Subcutaneous abdominal adipose tissue (tissue), 5 donors: ENCODE data around the gene MAML3.

Experiments
- H3K27ac ChIP-seq: one replicate; pipeline ENCODE4 v1.7.0; 2013; ENCODE audit warnings: low read depth, mild to moderate bottlenecking, inconsistent platforms, low read length, moderate library complexity
- H3K27me3 ChIP-seq, 5 donors: one replicate each; pipeline ENCODE4 v1.7.0; 2013; ENCODE audit warnings: low read length in 5 of 5, inconsistent platforms in 1 of 5; ENCODE audit not compliant: control insufficient read depth in 5 of 5, insufficient read depth in 4 of 5
- H3K36me3 ChIP-seq, 5 donors: one replicate each; pipeline ENCODE4 v1.7.0; 2013; ENCODE audit warnings: low read length in 5 of 5; ENCODE audit not compliant: control insufficient read depth in 5 of 5, insufficient read depth in 5 of 5
- H3K4me1 ChIP-seq, 5 donors: one replicate each; pipeline ENCODE4 v1.7.0; 2013; ENCODE audit warnings: low read length in 5 of 5, mild to moderate bottlenecking in 3 of 5, moderate library complexity in 1 of 5; ENCODE audit not compliant: control insufficient read depth in 5 of 5, insufficient read depth in 5 of 5
- H3K4me3 ChIP-seq, 5 donors: one replicate each; pipeline ENCODE4 v1.7.0; 2013; ENCODE audit warnings: low read length in 5 of 5, low read depth in 1 of 5
- H3K9ac ChIP-seq, 5 donors: one replicate each; pipeline ENCODE4 v1.7.0; 2013; ENCODE audit warnings: low read length in 5 of 5, mild to moderate bottlenecking in 4 of 5, moderate library complexity in 3 of 5
- H3K9me3 ChIP-seq, 5 donors: one replicate each; pipeline ENCODE4 v1.7.0; 2013; ENCODE audit warnings: low read length in 5 of 5; ENCODE audit not compliant: control insufficient read depth in 5 of 5
- donor health status: healthy.
- donor health status: healthy.
- donor health status: healthy.
- donor health status: healthy.
- donor health status: healthy.

The MAML3 gene

DNA sequence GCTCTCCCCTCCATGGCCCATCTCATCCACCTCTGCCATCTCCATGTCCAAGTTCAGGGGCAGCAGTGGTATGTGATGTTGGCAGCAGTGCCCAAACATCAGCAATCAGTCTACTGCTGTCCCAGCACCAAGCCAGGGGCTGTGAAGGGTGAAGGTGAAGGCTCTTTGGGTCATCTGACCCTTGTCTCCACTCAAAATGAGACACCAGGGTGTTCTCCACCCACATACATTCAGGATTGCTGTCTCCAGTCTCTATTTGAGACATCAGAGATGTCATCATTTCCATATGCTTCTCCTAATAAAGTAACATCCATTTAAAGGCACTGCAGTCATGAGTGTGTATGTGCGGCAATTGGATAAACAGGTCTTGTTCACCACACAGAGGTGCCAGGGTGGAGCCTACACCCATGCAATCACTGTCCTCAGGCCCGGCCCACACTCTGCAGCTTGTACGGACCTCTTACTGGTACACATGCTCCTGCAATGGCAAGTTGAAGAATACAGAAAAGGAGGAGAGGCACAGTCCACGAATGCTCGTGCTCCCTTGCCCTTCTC lies 22.2 kb downstream of the MAML3 start:
- Histone ChIP-seq H3K9me3 (no peaks in the 10 kb centered on the region), H3K27me3 (no peaks in the 10 kb centered on the region), H3K9ac (no peak overlapping the region), H3K27ac (no peak overlapping the region), H3K36me3 (no peaks in the 10 kb centered on the region), H3K4me3 (no peak overlapping the region), H3K4me1 (peaks cover 0 to 12% (median 11%) of the 10 kb centered on the region in 5 donors)

DNA sequence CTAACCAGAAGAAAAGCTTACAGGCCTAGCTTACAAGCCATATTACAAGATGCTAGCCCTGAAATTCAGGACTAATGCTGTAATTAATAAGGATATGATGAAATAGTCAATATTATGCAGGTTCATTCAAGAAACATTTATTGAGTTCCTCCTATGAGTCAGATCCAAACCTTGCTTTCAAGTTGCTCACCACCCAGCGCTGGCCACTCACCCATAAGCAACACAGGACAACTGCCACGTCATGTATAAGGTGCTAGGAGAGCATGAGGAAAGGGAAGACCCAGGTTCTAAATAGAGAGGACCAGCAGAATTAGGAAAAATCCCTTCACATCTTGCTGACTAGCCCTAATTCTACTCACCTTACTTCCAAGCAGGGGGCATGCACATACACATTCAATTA lies 23.3 kb downstream of the MAML3 start:
- H3K9ac ChIP-seq = no peak overlapping the region
- H3K4me3 ChIP-seq = no peak overlapping the region
- peaks cover 0 to 13% (median 8%) of the 10 kb centered on the region in 5 donors for H3K4me1 ChIP-seq
- no peaks in the 10 kb centered on the region for H3K9me3 ChIP-seq
- H3K27ac ChIP-seq = no peak overlapping the region
- no peaks in the 10 kb centered on the region for H3K27me3 ChIP-seq
- H3K36me3 ChIP-seq = no peaks in the 10 kb centered on the region

- H3K27ac ChIP-seq = no peak overlapping the region
- peaks cover 0 to 6% (median 0%) of the 10 kb centered on the region in 5 donors for H3K4me1 ChIP-seq
- no peak overlapping the region for H3K4me3 ChIP-seq
- no peaks in the 10 kb centered on the region for H3K9me3 ChIP-seq
- no peak overlapping the region for H3K9ac ChIP-seq
- no peaks in the 10 kb centered on the region for H3K27me3 ChIP-seq
- H3K36me3 ChIP-seq = no peaks in the 10 kb centered on the region
Measured at GRCh38 chr4:140127422-140127821, 26.6 kb downstream of the MAML3 start.

DNA sequence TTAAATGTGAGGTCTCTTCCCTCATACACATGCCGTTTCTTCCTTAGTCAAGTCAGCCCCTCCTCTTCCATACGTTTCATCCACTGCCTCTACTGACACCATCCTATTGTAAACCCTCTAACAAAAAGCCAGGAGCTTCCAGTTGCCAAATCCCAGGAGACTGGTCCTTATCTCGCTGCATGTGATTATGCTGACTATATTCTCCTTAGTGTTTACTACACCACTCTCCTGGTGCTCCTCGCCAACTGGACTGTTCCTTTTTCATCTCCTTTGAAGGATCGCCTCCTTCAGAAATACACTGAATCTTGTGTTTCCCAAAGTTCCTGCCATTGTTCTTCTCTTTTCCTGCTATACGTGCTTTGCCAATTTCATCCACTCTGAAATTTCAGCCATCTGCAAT lies 27.7 kb downstream of the MAML3 start:
- Histone ChIP-seq H3K36me3 (no peaks in the 10 kb centered on the region), H3K9ac (no peak overlapping the region), H3K27ac (no peak overlapping the region), H3K27me3 (no peaks in the 10 kb centered on the region), H3K4me1 (peaks cover 0 to 6% (median 0%) of the 10 kb centered on the region in 5 donors), H3K9me3 (no peaks in the 10 kb centered on the region), H3K4me3 (no peak overlapping the region)

DNA sequence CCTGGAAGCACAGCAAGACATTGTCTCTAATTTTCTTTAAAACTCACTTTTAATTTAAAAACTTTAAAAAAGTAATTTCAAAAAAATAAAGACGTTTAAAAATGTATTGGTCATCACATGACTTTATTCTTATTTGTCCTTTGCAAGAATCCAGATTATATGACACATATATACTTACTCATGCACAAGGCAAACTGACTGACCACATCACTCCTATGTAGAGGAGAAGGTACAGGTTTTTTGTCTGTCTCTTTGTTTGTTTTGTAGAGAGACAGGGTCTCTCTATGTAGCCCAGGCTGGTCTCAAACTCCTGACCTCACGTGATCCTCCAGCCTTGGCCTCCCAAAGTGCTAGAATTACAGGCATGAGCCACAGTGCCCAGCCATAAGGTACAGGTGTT lies 28.6 kb downstream of the MAML3 start:
- Histone ChIP-seq H3K27ac (no peak overlapping the region), H3K4me1 (peaks cover 0 to 6% (median 0%) of the 10 kb centered on the region in 5 donors), H3K9ac (no peak overlapping the region), H3K4me3 (no peak overlapping the region), H3K9me3 (no peaks in the 10 kb centered on the region), H3K36me3 (no peaks in the 10 kb centered on the region), H3K27me3 (no peaks in the 10 kb centered on the region)

DNA sequence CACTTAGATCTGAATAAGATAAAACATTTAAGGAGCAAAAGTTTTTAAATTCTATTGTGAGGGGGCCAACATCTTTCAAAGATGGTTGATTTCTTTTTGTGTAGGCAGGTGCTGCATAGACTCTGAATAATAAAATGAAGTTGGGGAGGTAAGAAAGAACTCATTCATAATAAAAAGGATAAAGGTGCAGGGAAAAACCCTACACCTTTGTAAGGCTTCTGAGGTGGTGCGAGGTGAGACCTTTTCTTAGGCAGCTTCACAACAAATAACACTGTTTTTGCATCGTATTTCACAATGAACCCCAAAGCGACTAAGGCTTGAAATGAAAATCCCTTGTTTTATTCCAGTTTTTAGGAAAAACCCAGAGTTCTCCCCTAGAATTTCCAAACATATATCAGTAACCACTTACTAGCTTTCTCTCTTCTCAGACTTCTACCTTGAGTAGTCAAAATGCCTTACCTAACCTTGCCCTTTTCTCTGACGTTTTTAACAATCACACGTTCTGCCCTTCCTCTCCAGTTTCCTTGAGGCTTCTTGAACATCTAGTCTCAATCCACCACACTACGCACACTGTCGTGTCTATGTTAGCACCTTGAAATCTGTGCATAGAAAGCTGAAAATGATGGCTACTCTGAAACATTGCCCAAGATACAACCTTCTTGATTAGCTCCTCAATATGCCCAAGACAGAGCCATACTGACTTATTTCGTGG lies 30.2 kb downstream of the MAML3 start:
- no peaks in the 10 kb centered on the region for H3K27me3 ChIP-seq
- H3K4me3 ChIP-seq = no peak overlapping the region
- no peaks in the 10 kb centered on the region for H3K9me3 ChIP-seq
- no peak overlapping the region for H3K27ac ChIP-seq
- peaks cover 0 to 6% (median 0%) of the 10 kb centered on the region in 5 donors for H3K4me1 ChIP-seq
- no peak overlapping the region for H3K9ac ChIP-seq
- no peaks in the 10 kb centered on the region for H3K36me3 ChIP-seq

DNA sequence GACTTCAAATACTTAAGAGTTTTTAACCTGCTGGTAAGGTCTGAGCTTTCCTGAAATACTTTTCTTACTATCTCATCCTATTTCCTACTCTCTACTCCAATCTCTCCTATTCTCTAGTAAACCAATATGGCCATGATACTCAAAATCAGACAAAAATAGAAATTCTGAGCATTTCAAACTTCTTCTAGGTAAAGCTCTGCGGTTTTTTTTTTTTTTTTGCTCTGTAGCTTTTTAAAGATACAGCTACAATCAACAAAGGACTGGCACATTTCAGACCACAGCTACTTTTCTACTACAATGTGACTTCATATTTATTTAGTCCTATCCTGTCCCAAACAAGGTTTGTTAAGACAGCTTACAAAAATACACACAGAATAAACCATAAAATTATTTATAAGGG lies 31.1 kb downstream of the MAML3 start:
- H3K27ac ChIP-seq = no peak overlapping the region
- no peak overlapping the region for H3K9ac ChIP-seq
- H3K27me3 ChIP-seq = no peaks in the 10 kb centered on the region

GRCh38 chr4:140121646-140122045 lies 32.3 kb downstream of the MAML3 start:
- H3K4me1 ChIP-seq = peaks cover 0 to 6% (median 0%) of the 10 kb centered on the region in 5 donors
- H3K9ac ChIP-seq = no peak overlapping the region
- no peak overlapping the region for H3K4me3 ChIP-seq
- H3K27me3 ChIP-seq = no peaks in the 10 kb centered on the region
- no peak overlapping the region for H3K27ac ChIP-seq
- no peaks in the 10 kb centered on the region for H3K36me3 ChIP-seq
- H3K9me3 ChIP-seq = no peaks in the 10 kb centered on the region

More for the DNA sequence above, 31.1 kb downstream of the MAML3 start:
- Histone ChIP-seq H3K4me3 (no peak overlapping the region), H3K4me1 (peaks cover 0 to 6% (median 0%) of the 10 kb centered on the region in 5 donors), H3K9me3 (no peaks in the 10 kb centered on the region), H3K36me3 (no peaks in the 10 kb centered on the region)

GRCh38 chr4:140118931-140119640 lies 34.9 kb downstream of the MAML3 start:
- Histone ChIP-seq H3K36me3 (no peaks in the 10 kb centered on the region), H3K9me3 (no peaks in the 10 kb centered on the region), H3K9ac (no peak overlapping the region), H3K4me3 (no peak overlapping the region), H3K27ac (no peak overlapping the region), H3K27me3 (no peaks in the 10 kb centered on the region), H3K4me1 (peaks cover 0 to 4% (median 0%) of the 10 kb centered on the region in 5 donors)

DNA sequence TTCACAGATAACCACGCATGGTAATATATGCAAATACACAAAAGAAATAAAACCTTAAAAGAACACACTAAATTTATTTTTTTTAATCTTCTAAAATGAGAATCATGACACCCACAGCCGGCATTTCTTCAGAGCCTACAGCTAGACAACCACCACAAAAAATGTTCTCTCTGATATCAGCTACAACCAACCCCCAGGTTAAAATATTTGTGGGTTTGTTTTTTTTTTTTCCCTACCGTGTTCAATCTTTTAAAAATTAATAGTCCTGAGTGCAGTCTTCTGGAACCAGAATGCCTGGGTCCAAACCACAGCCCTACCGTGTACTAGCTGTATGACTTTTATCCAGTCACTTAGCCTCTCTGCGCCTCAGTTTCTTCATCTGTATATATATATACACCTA lies 36.0 kb downstream of the MAML3 start:
- Histone ChIP-seq H3K4me3 (no peak overlapping the region), H3K9me3 (no peaks in the 10 kb centered on the region), H3K9ac (no peak overlapping the region), H3K27me3 (no peaks in the 10 kb centered on the region), H3K36me3 (no peaks in the 10 kb centered on the region), H3K4me1 (peaks cover 0 to 4% (median 0%) of the 10 kb centered on the region in 5 donors), H3K27ac (no peak overlapping the region)
